ENCODE data around the gene BCL7A. TPM values are rescaled to one million over a fixed set of nuclear protein-coding genes. Genes with fewer than 3 reads are reported as not detected.
A peak's percentile ranks its signal among the peaks of the same experiment; 100 is the strongest.

BCL7A gene
- total and polyA plus RNA-seq, 2 experiments from 2014 or later: 19.1 to 30.5 TPM

GRCh38 chr12:122062832-122063693 lies 41.4 kb downstream of the BCL7A start:
- Histone ChIP-seq H3K27ac (peak overlapping the region; percentile 83), H3K9me3 (ENCODE audit: low read depth) (no peaks in the 10 kb centered on the region), H3K4me1 (ENCODE audit: low read depth) (peaks cover 26% of the 10 kb centered on the region), H3K4me3 (no peak overlapping the region), H3K27me3 (no peaks in the 10 kb centered on the region), H3K36me3 (no peaks in the 10 kb centered on the region)
- TF ChIP-seq CTCF (IDR thresholded peaks at IDR 0.05; ENCODE audit: low read depth, low read length): no peak
- DNase-seq (ENCODE audit: low read depth in 1 of 2, low spot score in 1 of 2): peak in 1 of 2 donors; percentile 87

- Histone ChIP-seq H3K4me1 (ENCODE audit: low read depth) (peaks cover 26% of the 10 kb centered on the region), H3K9me3 (ENCODE audit: low read depth) (no peaks in the 10 kb centered on the region), H3K4me3 (no peak overlapping the region), H3K27me3 (no peaks in the 10 kb centered on the region), H3K36me3 (no peaks in the 10 kb centered on the region), H3K27ac (peak overlapping the region; percentile 83)
- no peak for TF ChIP-seq CTCF (IDR thresholded peaks at IDR 0.05; ENCODE audit: low read depth, low read length)
- peak in 1 of 2 donors; percentile 36 for DNase-seq (ENCODE audit: low read depth in 1 of 2, low spot score in 1 of 2)
Observed at GRCh38 chr12:122063694-122064024, 42.0 kb downstream of the BCL7A start.

GRCh38 chr12:122064025-122064777 lies 42.5 kb downstream of the BCL7A start:
- Histone ChIP-seq H3K9me3 (ENCODE audit: low read depth) (no peaks in the 10 kb centered on the region), H3K27ac (peak overlapping the region; percentile 89), H3K4me3 (no peak overlapping the region), H3K27me3 (no peaks in the 10 kb centered on the region), H3K4me1 (ENCODE audit: low read depth) (peaks cover 26% of the 10 kb centered on the region), H3K36me3 (no peaks in the 10 kb centered on the region)
- peak; percentile 96 to 99 for DNase-seq (ENCODE audit: low read depth in 1 of 2, low spot score in 1 of 2)
- peak; percentile 71 for TF ChIP-seq CTCF (IDR thresholded peaks at IDR 0.05; ENCODE audit: low read depth, low read length)

- no peaks in the 10 kb centered on the region for H3K9me3 ChIP-seq (ENCODE audit: low read depth)
- H3K4me1 ChIP-seq (ENCODE audit: low read depth): peaks cover 26% of the 10 kb centered on the region
- DNase-seq (ENCODE audit: low read depth in 1 of 2, low spot score in 1 of 2): peak; percentile 74 to 92
- no peaks in the 10 kb centered on the region for H3K36me3 ChIP-seq
- no peaks in the 10 kb centered on the region for H3K27me3 ChIP-seq
- H3K4me3 ChIP-seq: no peak overlapping the region
- no peak for TF ChIP-seq CTCF (IDR thresholded peaks at IDR 0.05; ENCODE audit: low read depth, low read length)
- peak overlapping the region; percentile 89 for H3K27ac ChIP-seq
Observed at GRCh38 chr12:122064780-122065588, 43.3 kb downstream of the BCL7A start.

GRCh38 chr12:122067548-122067947 lies 45.9 kb downstream of the BCL7A start:
- Histone ChIP-seq H3K4me1 (ENCODE audit: low read depth) (peaks cover 32% of the 10 kb centered on the region), H3K9me3 (ENCODE audit: low read depth) (no peaks in the 10 kb centered on the region), H3K4me3 (no peak overlapping the region), H3K27me3 (no peaks in the 10 kb centered on the region), H3K36me3 (no peaks in the 10 kb centered on the region), H3K27ac (no peak overlapping the region)
- DNase-seq (ENCODE audit: low read depth in 1 of 2, low spot score in 1 of 2): no peak
- TF ChIP-seq CTCF (IDR thresholded peaks at IDR 0.05; ENCODE audit: low read depth, low read length): no peak
